ENCODE data around the gene PGLYRP1. TPM values are rescaled to one million over a fixed set of nuclear protein-coding genes. Genes with fewer than 3 reads are reported as not detected.

PGLYRP1 gene
- total RNA-seq, 4 donors from 2014 or later: not detected

DNA sequence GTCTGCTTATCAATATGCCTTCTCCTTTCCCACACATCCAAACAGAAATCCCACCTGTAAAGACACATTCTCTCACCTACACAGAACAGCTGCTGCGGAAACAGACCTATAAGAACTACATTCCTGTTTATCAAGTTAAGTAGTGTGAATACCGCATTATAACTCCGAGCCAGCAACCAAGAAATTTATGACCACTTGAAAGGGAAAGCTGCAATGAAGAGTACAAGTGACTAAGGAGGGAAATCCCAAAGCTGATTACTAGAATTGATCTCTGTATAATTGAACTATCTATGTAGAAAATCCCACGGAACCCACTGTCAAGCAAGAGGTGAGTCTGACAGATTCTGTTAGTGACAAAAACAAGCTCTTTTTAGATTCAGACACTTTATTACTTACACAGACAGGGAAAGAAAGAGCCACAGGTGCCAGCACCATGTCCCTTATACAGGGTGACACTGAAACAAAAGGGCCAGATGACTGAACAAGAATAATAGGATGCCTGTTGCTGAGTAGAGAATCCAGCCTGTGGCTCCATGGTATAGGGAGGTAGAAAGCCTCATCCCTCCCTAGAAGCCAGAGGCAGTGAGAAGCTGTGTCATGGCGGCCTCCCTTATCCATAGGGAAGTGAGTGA lies 19.5 kb upstream of the PGLYRP1 start:
- TF ChIP-seq CTCF (IDR thresholded peaks at IDR 0.05; ENCODE audit: low read depth): no peak

- TF ChIP-seq CTCF (IDR thresholded peaks at IDR 0.05; ENCODE audit: low read depth): no peak
Measured at GRCh38 chr19:46040952-46041500, 18.2 kb upstream of the PGLYRP1 start, which contains the start of gene IGFL4. Gene IGFL4, minus strand, starts transcription at chr19:46041002. Its CDS starts 40 bp downstream, at chr19:46040962.

GRCh38 chr19:46040125-46040524 lies 17.3 kb upstream of the PGLYRP1 start:
- TF ChIP-seq CTCF (IDR thresholded peaks at IDR 0.05; ENCODE audit: low read depth): no peak

DNA sequence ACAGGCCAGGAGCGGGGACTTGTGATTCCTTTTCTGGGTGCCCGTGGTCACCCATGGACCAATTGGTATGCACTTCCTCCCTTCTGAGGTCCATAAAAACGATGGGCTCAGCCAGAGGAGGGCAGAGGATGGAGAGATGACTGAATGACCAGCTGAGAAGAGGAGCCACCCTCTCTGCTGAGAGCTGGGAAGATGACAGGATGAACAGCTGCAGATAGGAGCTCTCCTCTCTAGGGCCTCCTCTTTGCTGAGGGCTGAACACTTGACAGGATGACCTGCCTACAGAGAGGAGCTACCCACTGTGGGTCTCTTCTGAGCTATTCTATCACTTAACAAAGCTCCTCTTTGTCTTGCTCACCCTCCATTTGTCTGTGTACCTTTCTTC lies 13.9 kb upstream of the PGLYRP1 start:
- no peak for TF ChIP-seq CTCF (IDR thresholded peaks at IDR 0.05; ENCODE audit: low read depth)

GRCh38 chr19:46035986-46036743 lies 13.3 kb upstream of the PGLYRP1 start:
- TF ChIP-seq CTCF (IDR thresholded peaks at IDR 0.05; ENCODE audit: low read depth): no peak

GRCh38 chr19:46035546-46035945 lies 12.7 kb upstream of the PGLYRP1 start:
- TF ChIP-seq CTCF (IDR thresholded peaks at IDR 0.05; ENCODE audit: low read depth): no peak

DNA sequence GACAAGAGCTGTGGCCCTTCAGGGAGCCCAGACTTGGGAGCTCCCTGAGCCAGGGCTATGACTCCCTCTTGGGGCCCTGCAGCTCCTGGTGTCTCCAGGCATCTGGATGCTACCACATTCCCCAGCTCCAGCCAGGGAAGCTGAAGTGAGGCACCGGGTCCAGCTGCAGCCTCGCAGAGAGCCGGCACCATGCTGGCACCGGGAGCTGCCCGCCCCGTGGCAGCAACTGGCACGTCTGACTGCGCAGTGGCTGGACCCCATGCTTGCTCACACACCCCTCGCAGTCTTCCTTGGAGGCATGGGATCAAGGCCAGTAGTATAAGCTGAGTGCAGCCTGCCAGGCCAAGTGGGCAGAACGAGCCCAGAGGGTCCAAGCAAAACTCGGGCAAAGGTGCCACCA lies 10.5 kb upstream of the PGLYRP1 start:
- no peak for TF ChIP-seq CTCF (IDR thresholded peaks at IDR 0.05; ENCODE audit: low read depth)
